Rectal smooth muscle tissue (tissue), 1 donor: ENCODE results near the gene CCDC183.
A peak's percentile ranks its signal among the peaks of the same experiment; 100 is the strongest.
"Not testable (repeated sequence)": the region's sequence is repeated elsewhere in the genome, so short reads cannot be mapped to it uniquely, and the experiment has no call there.

ENCODE experiments used
- H3K27ac ChIP-seq: one replicate; pipeline ENCODE4 v1.7.0; 2013; ENCODE audit warnings: low read depth, low read length, inconsistent platforms
- H3K27me3 ChIP-seq: one replicate; pipeline ENCODE4 v1.7.0; 2013; ENCODE audit warnings: low read length; ENCODE audit not compliant: control insufficient read depth, insufficient read depth
- H3K36me3 ChIP-seq: one replicate; pipeline ENCODE4 v1.7.0; 2013; ENCODE audit warnings: low read length; ENCODE audit not compliant: control insufficient read depth, insufficient read depth
- H3K4me1 ChIP-seq: one replicate; pipeline ENCODE4 v1.7.0; 2013; ENCODE audit warnings: low read length; ENCODE audit not compliant: control insufficient read depth, insufficient read depth
- H3K4me3 ChIP-seq: one replicate; pipeline ENCODE4 v1.7.0; 2013; ENCODE audit warnings: low read length
- H3K9ac ChIP-seq: one replicate; pipeline ENCODE4 v1.7.0; 2013; ENCODE audit warnings: low read length

The CCDC183 gene

DNA sequence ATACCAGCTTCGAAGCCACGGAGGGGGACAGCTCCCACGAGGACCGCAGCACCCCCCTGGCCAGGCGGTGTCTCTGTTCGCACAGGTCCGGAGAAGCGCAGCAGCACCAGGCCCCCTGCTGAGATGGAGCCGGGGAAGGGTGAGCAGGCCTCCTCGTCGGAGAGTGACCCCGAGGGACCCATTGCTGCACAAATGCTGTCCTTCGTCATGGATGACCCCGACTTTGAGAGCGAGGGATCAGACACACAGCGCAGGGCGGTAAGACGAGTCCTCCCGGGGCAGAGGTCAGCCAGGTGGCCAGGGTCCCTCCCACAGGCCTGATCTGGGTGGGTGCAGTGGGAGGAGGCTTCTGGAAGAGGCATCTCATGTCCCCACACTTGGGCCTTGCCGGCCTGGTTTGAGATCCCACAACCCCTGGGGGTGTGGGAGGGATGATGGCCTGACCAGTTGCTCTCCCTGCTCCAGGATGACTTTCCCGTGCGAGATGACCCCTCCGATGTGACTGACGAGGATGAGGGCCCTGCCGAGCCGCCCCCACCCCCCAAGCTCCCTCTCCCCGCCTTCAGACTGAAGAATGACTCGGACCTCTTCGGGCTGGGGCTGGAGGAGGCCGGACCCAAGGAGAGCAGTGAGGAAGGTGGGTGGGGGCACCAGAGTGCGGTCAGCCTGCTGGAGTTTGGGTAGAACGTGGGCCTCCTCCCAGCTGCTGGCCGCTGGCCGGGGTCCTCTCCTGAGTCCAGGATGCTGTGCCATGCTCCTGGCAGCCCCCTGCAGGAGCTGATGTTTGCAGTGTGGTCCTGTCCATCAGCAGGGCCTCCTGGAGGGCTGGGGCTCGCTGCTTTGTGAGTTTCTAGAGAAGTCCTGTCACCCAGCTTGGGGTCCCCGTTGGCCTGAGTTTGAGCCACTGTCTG lies 43.3 kb downstream of the CCDC183 start:
- H3K27ac ChIP-seq: no peak overlapping the region
- no peak overlapping the region for H3K4me3 ChIP-seq
- H3K36me3 ChIP-seq: peaks cover 8% of the 10 kb centered on the region
- H3K9ac ChIP-seq: no peak overlapping the region
- no peaks in the 10 kb centered on the region for H3K27me3 ChIP-seq
- no peaks in the 10 kb centered on the region for H3K4me1 ChIP-seq

DNA sequence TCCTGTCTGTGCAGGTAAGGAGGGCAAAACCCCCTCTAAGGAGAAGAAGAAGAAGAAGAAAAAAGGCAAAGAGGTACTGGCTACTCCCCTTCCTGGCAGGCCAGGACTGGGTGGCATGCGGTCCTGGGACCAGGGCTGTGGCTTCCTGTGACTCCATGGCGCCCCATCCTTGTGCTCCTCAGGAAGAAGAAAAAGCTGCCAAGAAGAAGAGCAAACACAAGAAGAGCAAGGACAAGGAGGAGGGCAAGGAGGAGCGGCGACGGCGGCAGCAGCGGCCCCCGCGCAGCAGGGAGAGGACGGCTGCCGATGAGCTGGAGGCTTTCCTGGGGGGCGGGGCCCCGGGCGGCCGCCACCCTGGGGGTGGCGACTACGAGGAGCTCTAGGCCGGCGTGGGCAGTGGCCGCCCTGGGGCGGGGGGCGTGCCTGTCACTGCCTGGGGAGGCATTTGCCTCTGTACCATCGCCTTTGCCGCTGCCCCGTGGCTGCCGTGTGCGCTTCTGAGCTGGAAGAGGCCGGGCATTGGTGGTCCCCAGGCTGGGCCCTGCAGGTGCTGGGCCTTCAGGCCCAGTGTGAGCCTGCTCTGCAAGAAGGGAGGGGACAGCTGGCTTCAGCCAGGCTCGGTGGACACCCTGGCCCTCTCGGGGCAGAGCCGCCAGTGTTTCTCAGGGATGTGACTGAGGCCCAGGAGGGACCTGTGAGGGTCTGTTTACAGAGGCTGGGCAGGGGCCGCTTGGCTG lies 44.2 kb downstream of the CCDC183 start:
- H3K4me1 ChIP-seq: no peaks in the 10 kb centered on the region
- H3K9ac ChIP-seq: no peak overlapping the region
- H3K27ac ChIP-seq: no peak overlapping the region
- H3K4me3 ChIP-seq: no peak overlapping the region
- H3K36me3 ChIP-seq: peaks cover 7% of the 10 kb centered on the region
- no peaks in the 10 kb centered on the region for H3K27me3 ChIP-seq

DNA sequence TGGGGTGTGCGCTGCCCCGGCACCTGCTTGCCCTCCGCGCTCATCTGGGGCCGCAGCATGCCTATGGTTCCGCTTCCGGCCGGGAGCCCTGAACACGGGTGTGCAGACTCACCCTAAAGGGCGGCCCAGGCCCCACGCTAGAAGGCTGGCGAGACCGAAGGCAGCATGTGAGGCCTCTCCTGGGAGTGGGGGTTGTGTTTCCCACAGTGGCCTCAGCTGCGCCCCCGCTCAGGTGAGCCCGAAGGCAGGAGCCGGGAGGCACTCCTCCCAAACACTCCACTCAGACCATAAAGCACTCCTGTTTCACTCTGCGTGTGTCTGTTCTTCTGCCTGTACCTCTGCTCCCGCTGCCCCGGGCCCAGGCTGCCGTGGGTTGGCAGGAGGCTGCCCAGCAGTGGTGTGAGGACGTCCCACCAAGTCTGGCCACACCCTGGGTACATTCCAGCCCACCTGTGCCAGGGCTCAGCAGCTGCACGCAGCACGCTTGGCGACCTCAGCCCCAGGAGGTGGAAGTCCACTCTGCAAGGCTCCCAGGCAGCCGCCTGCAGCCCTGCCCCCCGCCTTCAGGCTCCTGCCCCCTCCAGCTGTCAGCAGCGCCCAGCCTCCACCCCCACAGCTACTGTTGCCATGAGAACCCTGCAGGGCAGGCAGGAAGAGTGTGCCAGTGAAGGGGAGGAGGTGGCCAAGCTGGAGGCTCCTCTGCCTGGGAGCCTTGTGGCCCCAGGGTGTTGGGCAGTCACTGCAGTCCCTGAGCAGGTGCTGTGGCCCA lies 44.9 kb downstream of the CCDC183 start:
- Histone ChIP-seq H3K36me3 (peaks cover 4% of the 10 kb centered on the region), H3K27ac (no peak overlapping the region), H3K9ac (no peak overlapping the region), H3K4me3 (no peak overlapping the region), H3K4me1 (no peaks in the 10 kb centered on the region), H3K27me3 (no peaks in the 10 kb centered on the region)

DNA sequence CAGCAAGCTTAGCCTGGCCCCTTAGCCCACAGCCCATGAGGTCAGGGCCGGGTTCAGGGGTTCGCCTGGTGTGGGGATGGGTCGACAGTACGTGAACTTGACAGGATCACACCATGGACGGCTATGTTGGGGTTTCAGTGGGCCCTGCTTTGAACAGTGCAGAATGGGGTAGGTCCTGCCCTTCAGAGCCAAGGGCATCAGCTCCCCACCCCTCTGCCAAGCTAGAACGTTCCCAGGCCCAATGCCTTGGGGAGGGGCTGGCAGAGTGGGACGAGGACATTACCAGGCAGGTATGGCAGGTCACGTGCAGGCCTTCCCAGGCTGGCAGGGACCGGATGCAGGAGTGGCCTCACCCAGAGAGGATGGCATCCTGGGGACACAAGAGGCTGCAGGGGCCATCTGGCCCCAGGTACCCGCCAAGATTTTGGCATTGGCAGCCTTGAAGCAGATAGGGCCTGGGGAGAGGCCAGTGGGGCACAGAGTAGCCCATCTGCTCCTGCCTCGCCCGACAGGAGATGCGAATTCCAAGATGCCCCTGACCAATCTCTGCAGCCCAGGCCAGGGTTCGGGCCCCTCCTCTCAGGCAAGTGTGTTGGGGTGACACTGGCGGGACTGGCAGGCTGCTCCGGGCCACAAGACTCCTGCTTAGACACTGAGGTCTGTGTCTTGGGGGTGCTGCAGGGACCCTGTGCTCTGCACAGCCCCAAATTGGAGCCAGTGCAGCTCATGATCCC lies 45.7 kb downstream of the CCDC183 start:
- not testable (repeated sequence) for H3K9ac ChIP-seq, H3K27me3 ChIP-seq, H3K27ac ChIP-seq, H3K4me1 ChIP-seq, H3K36me3 ChIP-seq
- H3K4me3 ChIP-seq: peak overlapping the region; percentile 68

DNA sequence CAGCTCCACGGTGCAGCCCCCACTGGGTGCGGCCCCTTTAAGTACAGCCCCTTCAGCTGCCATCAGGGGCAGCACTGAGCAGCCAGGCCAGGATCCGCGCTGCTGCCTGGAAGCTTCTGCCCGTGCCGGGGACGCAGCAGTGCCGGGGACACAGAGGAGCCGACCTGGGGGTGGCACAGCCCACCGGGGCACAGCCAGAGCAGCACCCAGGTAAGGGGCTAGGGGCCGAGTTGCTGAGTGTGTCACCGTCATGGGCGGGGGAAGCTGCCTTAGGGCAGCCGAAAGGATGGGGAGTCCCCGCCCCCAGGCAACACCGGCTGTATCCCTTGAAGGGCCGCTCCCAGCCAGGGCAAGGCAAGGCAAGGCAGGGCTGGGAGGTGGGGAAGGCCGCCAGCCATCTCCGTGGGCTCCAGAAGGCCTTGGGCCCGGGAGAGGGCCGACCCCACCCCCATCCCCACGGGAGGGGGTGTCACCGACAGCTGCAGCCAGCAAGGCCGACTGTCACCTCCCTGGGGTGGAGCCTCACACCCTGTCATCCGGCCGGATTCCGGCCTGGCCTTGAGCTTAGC lies 46.3 kb downstream of the CCDC183 start, which contains the start of gene AJM1:
Gene AJM1, plus strand, starts transcription at position 99 of the 569 bp plus-strand sequence. CDS start 1,937 bp downstream, outside the sequence.
- H3K36me3 ChIP-seq: not testable (repeated sequence)

DNA sequence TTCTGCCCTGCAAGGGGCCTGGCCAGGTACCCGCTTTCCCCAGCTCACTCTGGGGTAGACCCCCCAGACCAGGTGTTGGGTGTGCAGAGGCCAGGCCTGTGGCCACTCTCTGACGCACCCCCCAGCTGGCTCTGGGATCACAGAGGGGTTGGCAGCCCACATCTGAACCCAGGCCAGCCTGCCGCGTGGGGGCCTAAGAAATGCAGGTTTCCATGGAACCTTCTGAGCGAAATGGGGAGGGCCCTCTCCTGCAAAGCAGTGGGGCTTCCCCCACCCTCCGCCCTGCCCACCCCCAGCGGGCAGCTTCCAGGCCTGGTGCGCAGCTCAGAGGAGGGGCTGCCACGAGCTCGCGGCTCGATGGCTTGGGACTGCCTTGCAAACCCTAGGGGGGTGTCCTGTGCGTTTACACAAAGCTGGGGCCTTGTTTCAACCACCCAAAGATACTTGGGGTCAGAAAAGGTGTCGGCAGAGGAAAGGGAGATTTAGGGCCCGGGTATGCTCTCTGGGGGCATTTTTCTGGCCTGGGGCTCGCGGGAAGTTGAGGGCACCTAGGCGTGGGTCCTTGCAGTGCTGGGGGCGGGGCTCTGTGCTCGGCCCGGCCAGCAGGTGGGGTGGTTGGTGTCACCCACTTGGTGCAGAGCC lies 47.1 kb downstream of the CCDC183 start:
- not testable (repeated sequence) for H3K4me1 ChIP-seq, H3K27ac ChIP-seq, H3K36me3 ChIP-seq, H3K9ac ChIP-seq
- Histone ChIP-seq H3K4me3 (peak overlapping the region; percentile 21), H3K27me3 (peaks cover 15% of the 10 kb centered on the region)

More for the DNA sequence above, 46.3 kb downstream of the CCDC183 start, which contains the start of gene AJM1:
- H3K9ac ChIP-seq: peak within 1 kb of the TSS; percentile 56
- peak within 1 kb of the TSS; percentile 68 for H3K4me3 ChIP-seq
- not testable (repeated sequence) for H3K27ac ChIP-seq, H3K4me1 ChIP-seq, H3K27me3 ChIP-seq

DNA sequence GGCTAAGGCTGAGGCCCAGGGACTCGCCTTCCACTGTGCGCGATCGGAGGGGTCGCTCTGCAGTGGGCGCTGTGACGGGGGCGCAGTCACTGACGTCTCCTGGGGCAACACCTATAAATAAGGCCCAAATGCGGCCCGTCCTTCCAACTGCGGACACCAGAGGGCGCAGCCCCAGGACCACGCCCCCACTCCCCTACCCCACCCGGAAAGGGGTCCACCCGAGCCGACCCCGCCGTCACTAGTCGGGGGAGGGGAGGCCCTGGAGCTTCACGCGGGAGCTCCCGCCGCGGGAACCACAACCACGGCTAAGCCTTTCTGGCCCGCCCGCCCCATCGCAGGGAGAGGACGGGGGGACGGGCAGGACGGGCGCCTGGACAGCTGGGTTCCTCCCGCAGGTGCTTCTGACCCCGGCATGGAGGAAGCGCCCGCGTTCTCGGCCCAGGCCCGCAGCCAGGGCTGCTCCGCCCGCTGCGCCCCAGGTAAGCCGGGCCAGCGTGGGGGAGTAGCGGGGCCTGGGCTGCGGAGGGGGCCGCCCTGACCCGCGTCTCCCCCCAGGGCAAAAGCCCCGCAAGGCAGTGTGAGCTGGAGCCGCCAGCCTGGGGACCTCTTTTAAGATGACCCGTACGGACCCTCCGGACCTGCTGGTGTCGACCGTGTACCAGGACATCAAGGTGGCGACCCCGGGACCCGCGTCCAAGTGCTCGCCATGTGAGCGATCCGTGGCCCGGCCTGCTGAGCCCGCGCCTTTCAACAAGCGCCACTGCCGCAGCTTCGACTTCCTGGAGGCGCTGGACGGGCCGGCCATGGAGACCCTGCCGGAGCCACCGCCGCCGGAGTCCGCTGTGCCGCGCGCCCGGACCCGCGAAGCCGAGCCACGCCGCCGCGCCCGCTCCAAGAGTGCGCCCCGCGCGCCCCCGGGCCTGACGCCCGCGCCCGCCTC lies 47.9 kb downstream of the CCDC183 start:
- H3K4me1 ChIP-seq, H3K4me3 ChIP-seq, H3K36me3 ChIP-seq, H3K27ac ChIP-seq, H3K9ac ChIP-seq: not testable (repeated sequence)
- H3K27me3 ChIP-seq: peaks cover 15% of the 10 kb centered on the region

DNA sequence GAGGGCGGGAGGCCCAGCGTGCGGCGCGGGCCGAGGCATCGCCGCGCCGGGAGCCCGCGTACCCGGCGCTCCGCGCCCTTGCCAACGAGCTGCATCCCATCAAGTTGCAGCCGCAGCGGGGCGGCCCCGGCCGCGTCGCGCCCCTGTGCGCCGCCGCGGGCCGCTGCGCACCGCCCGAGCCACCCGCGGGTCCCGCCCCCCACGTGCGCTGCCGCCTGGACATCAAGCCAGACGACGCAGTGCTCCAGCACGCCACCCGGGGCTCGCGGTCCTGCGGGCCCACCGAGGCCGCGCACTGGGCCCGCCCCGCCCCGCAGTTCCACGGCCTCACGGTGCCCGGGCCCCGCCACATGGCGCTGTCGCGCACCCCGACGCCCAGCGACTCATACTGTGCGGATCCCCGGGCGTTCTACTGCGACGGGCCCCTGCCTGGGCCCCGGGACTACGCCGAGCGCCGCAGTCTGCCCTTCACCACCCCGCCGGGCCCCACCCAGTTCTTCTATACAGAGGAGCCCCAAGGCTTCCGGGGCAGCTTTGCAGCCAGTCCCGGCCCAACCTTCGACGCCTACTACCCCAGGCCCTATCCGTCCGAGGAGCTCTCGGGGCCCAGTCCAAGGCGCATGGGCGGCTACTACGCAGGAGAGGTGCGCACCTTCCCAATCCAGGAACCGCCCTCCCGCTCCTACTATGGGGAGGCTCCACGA lies 48.8 kb downstream of the CCDC183 start:
- H3K27ac ChIP-seq: no peak overlapping the region
- peaks cover 8% of the 10 kb centered on the region for H3K4me1 ChIP-seq
- no peaks in the 10 kb centered on the region for H3K36me3 ChIP-seq
- H3K4me3 ChIP-seq: no peak overlapping the region
- H3K27me3 ChIP-seq: peaks cover 15% of the 10 kb centered on the region
- H3K9ac ChIP-seq: no peak overlapping the region

DNA sequence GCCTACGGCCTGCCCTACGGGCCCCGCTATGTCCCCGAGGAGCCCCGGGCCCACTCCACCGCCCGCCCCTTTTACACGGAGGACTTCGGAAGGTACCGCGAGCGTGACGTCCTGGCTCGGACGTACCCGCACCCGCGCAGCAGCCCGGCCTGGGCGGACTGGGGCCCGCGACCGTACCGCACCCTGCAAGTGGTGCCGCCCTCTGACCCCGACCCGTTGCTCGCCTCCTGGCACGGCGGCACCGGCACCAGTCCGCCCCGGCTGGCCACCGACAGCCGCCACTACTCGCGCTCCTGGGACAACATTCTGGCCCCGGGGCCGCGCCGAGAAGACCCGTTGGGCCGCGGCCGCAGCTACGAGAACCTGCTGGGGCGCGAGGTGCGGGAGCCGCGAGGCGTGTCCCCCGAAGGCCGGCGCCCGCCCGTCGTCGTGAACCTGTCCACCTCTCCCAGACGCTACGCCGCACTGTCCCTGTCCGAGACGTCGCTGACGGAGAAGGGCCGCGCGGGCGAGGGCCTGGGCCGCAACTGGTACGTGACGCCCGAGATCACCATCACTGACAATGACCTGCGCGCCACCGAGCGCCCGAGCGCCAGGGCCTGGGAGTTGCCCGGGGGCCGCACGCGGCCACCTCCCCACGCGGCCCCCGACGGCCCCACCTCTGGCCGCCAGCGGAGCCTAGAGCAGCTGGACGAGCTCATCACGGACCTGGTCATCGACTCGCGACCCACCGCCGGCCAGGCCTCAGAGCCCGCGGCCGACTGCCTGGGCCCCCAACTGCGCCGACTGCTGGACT lies 49.5 kb downstream of the CCDC183 start:
- Histone ChIP-seq H3K4me1 (peaks cover 14% of the 10 kb centered on the region), H3K9ac (no peak overlapping the region), H3K36me3 (peaks cover under 1% of the 10 kb centered on the region), H3K4me3 (no peak overlapping the region), H3K27me3 (peaks cover 15% of the 10 kb centered on the region), H3K27ac (no peak overlapping the region)
